ENCODE results near the gene PRR15.

The PRR15 gene

GRCh38 chr7:29588900-29589696 is 25.5 kb downstream of the PRR15 start:
- no peak overlapping the region for H3K4me3 ChIP-seq (replicated peaks; ENCODE audit: low read depth, low read length)
- DNase-seq (ENCODE audit: low read depth) = peak; percentile 60
- peak; percentile 90 for TF ChIP-seq CTCF (IDR thresholded peaks at IDR 0.05; ENCODE audit: low read length, missing control alignments)

- DNase-seq (ENCODE audit: low read depth) = no peak
- no peak for TF ChIP-seq CTCF (IDR thresholded peaks at IDR 0.05; ENCODE audit: low read length, missing control alignments)
- H3K4me3 ChIP-seq (replicated peaks; ENCODE audit: low read depth, low read length) = no peak overlapping the region
Measured at GRCh38 chr7:29592866-29593265, 29.2 kb downstream of the PRR15 start.

GRCh38 chr7:29593459-29593858 is 29.8 kb downstream of the PRR15 start:
- H3K4me3 ChIP-seq (replicated peaks; ENCODE audit: low read depth, low read length) = no peak overlapping the region
- no peak for TF ChIP-seq CTCF (IDR thresholded peaks at IDR 0.05; ENCODE audit: low read length, missing control alignments)
- DNase-seq (ENCODE audit: low read depth) = no peak

GRCh38 chr7:29596593-29597178 is 33.1 kb downstream of the PRR15 start:
- no peak for TF ChIP-seq CTCF (IDR thresholded peaks at IDR 0.05; ENCODE audit: low read length, missing control alignments)
- H3K4me3 ChIP-seq (replicated peaks; ENCODE audit: low read depth, low read length) = no peak overlapping the region
- DNase-seq (ENCODE audit: low read depth) = peak; percentile 54

- no peak overlapping the region for H3K4me3 ChIP-seq (replicated peaks; ENCODE audit: low read depth, low read length)
- no peak for TF ChIP-seq CTCF (IDR thresholded peaks at IDR 0.05; ENCODE audit: low read length, missing control alignments)
- no peak for DNase-seq (ENCODE audit: low read depth)
Measured at GRCh38 chr7:29597266-29597665, 33.6 kb downstream of the PRR15 start.

GRCh38 chr7:29598137-29598536 is 34.5 kb downstream of the PRR15 start:
- no peak for DNase-seq (ENCODE audit: low read depth)
- no peak overlapping the region for H3K4me3 ChIP-seq (replicated peaks; ENCODE audit: low read depth, low read length)
- TF ChIP-seq CTCF (IDR thresholded peaks at IDR 0.05; ENCODE audit: low read length, missing control alignments) = no peak
